Prostate gland (tissue), 2 donors: Measurements from ENCODE around the gene WDR77.

Source experiments
- POLR2A ChIP-seq: fragments of 450-650 bp; IDR thresholded peaks from one replicate; pipeline ENCODE4 v1.6.1; 2016; ENCODE audit warnings: antibody characterized with exemption, mild to moderate bottlenecking
- TF ChIP-seq, protein P1 (sequence below), 4 experiments: fragments of 200-600 bp in 2 of 4; fragments of 450-650 bp in 2 of 4; sonication (generic) in 2 of 4; IDR thresholded peaks; 1 replicate in 3 of 4; 2 replicates in 1 of 4; pipeline ENCODE4 v1.5.1; 2016 to 2019; ENCODE audit warnings: antibody characterized with exemption in 4 of 4, mild to moderate bottlenecking in 2 of 4, moderate library complexity in 2 of 4

DNA sequence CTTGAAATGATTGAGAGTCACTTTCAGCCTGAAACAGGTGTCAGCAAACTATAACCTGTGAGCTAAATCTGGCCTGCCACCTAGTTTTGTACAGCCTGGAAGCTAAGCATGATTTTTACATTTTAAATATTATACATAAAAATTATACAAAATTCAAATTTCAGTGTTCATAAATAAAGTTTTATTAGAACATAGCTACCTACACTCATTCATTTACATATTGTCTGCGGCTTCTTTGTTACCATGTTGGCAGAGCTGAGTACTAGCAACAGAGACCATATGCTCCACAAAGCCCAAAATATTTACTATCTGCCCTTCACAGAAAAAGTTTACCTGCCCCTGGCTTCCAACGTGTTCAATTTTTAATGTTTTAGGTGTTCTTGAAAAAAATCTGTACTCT is 16.7 kb upstream of the WDR77 start:
- TF ChIP-seq, protein P1, sequence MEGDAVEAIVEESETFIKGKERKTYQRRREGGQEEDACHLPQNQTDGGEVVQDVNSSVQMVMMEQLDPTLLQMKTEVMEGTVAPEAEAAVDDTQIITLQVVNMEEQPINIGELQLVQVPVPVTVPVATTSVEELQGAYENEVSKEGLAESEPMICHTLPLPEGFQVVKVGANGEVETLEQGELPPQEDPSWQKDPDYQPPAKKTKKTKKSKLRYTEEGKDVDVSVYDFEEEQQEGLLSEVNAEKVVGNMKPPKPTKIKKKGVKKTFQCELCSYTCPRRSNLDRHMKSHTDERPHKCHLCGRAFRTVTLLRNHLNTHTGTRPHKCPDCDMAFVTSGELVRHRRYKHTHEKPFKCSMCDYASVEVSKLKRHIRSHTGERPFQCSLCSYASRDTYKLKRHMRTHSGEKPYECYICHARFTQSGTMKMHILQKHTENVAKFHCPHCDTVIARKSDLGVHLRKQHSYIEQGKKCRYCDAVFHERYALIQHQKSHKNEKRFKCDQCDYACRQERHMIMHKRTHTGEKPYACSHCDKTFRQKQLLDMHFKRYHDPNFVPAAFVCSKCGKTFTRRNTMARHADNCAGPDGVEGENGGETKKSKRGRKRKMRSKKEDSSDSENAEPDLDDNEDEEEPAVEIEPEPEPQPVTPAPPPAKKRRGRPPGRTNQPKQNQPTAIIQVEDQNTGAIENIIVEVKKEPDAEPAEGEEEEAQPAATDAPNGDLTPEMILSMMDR (IDR thresholded peaks at IDR 0.05): no peak
- no peak for TF ChIP-seq POLR2A
